ENCODE measurements around the gene GPATCH4. TPM values are rescaled to one million over a fixed set of nuclear protein-coding genes. Genes with fewer than 3 reads are reported as not detected.
"Not testable (repeated sequence)": the region's sequence is repeated elsewhere in the genome, so short reads cannot be mapped to it uniquely, and the experiment has no call there.

The GPATCH4 gene
- polyA plus RNA-seq, 2 donors, result 14.3 to 20.8 TPM

DNA sequence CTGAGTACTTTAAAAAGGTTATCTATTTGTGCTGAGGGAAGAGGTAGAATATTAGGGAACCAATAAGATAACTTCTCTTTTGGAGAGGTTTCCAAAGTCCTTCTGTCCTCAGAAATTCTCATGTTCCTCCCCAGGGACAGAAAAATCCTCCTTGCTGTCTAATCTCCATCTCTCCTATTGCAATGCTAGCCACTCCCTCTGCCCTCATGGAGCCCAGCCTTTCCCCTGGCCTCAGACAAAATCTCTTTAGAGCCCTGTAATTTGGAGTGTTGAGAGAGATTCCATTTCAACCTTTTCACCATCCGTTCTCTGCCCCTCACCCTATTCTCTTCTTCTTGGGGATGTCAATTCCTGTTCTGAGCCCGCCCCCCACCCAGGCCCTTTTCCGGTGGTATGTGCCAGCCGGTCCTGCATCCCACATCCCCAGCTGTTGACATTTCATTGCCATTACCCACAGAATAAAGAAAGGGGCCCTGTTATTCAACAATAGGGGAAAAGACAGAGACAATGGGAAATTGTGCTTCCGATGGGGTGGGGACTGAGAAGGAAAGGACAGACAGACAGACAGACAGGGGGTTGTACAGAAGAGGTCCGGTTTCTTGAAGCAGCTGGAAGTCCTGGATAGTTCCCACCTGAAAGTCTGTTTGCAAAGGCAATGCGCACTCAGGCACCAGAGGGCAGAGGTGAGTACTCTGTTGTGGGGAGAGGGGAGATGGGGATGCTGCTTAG is 17.7 kb upstream of the GPATCH4 start, which contains the start of gene HAPLN2:
Gene HAPLN2, plus strand, starts transcription at position 563 of the 729 bp plus-strand sequence. CDS start 4,076 bp downstream, outside the sequence.
- no peak within 1 kb of the TSS for H3K27ac ChIP-seq (ENCODE audit: low read depth in 2 of 2, low read length in 1 of 2)
- peaks cover 0 to 6% of the 10 kb centered on the region in 2 donors for H3K27me3 ChIP-seq (ENCODE audit: control insufficient read depth in 1 of 2, insufficient read depth in 2 of 2, low read length in 2 of 2)
- H3K4me1 ChIP-seq (ENCODE audit: control insufficient read depth in 2 of 2, insufficient read depth in 2 of 2, low read length in 1 of 2), result peaks cover 0 to 3% of the 10 kb centered on the region in 2 donors
- no peak within 1 kb of the TSS for H3K4me3 ChIP-seq (ENCODE audit: low read depth in 1 of 2, low read length in 2 of 2)
- WGBS, 2 donors, result 12 to 18% methylated on average over 7 of the region's 7 CpGs
- no peaks in the 10 kb centered on the region for H3K36me3 ChIP-seq (ENCODE audit: control insufficient read depth in 2 of 2, insufficient read depth in 2 of 2, low read length in 1 of 2)
- H3K9me3 ChIP-seq (ENCODE audit: control insufficient read depth in 2 of 2, insufficient read depth in 1 of 2, low read depth in 1 of 2, low read length in 1 of 2), result no peaks in the 10 kb centered on the region

- no peak overlapping the region for H3K4me3 ChIP-seq (ENCODE audit: low read depth in 1 of 2, low read length in 2 of 2)
- WGBS, 2 donors, result 11 to 16% methylated on average over 5 of the region's 5 CpGs
- peaks cover 0 to 4% of the 10 kb centered on the region in 2 donors for H3K27me3 ChIP-seq (ENCODE audit: control insufficient read depth in 1 of 2, insufficient read depth in 2 of 2, low read length in 2 of 2)
These were observed 15.2 kb upstream of the GPATCH4 start for GRCh38 chr1:156616463-156616862.

DNA sequence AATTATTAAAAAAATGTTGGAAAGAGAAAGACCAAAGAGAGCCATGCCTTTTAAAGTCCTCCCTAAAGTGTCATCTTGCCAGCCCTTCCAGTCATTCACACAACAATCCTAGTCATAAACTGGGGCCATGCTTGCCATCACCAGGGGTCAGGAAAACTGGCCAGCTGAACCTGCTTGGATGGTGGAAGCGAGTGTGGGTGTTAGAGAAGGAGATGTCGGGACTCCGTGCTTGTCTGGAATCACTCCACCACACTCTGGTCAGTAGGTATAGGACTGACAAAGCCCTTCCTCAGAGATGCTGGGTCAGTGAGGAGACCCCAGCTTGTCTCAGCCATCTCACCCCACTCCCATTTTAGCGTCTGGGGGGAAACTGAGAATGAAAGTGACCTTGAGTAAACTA is 14.7 kb upstream of the GPATCH4 start:
- H3K27ac ChIP-seq (ENCODE audit: low read depth in 2 of 2, low read length in 1 of 2), result peak overlapping the region; percentile 15 to 61
- no peak overlapping the region for H3K4me3 ChIP-seq (ENCODE audit: low read depth in 1 of 2, low read length in 2 of 2)
- H3K27me3 ChIP-seq (ENCODE audit: control insufficient read depth in 1 of 2, insufficient read depth in 2 of 2, low read length in 2 of 2), result peaks cover 0 to 4% of the 10 kb centered on the region in 2 donors
- no peaks in the 10 kb centered on the region for H3K4me1 ChIP-seq (ENCODE audit: control insufficient read depth in 2 of 2, insufficient read depth in 2 of 2, low read length in 1 of 2)
- 34 to 54% methylated on average over 4 of the region's 4 CpGs for WGBS, 2 donors
- H3K36me3 ChIP-seq (ENCODE audit: control insufficient read depth in 2 of 2, insufficient read depth in 2 of 2, low read length in 1 of 2), result no peaks in the 10 kb centered on the region
- H3K9me3 ChIP-seq (ENCODE audit: control insufficient read depth in 2 of 2, insufficient read depth in 1 of 2, low read depth in 1 of 2, low read length in 1 of 2), result no peaks in the 10 kb centered on the region

More at GRCh38 chr1:156616463-156616862, 15.2 kb upstream of the GPATCH4 start:
- H3K27ac ChIP-seq (ENCODE audit: low read depth in 2 of 2, low read length in 1 of 2), result no peak overlapping the region
- H3K4me1 ChIP-seq (ENCODE audit: control insufficient read depth in 2 of 2, insufficient read depth in 2 of 2, low read length in 1 of 2), result no peaks in the 10 kb centered on the region
- no peaks in the 10 kb centered on the region for H3K9me3 ChIP-seq (ENCODE audit: control insufficient read depth in 2 of 2, insufficient read depth in 1 of 2, low read depth in 1 of 2, low read length in 1 of 2)
- no peaks in the 10 kb centered on the region for H3K36me3 ChIP-seq (ENCODE audit: control insufficient read depth in 2 of 2, insufficient read depth in 2 of 2, low read length in 1 of 2)

- 55 to 60% methylated on average over 3 of the region's 3 CpGs for WGBS, 2 donors
- Histone ChIP-seq H3K36me3 (ENCODE audit: control insufficient read depth in 2 of 2, insufficient read depth in 2 of 2, low read length in 1 of 2) (no peaks in the 10 kb centered on the region), H3K27ac (ENCODE audit: low read depth in 2 of 2, low read length in 1 of 2) (no peak overlapping the region), H3K4me1 (ENCODE audit: control insufficient read depth in 2 of 2, insufficient read depth in 2 of 2, low read length in 1 of 2) (no peaks in the 10 kb centered on the region), H3K4me3 (ENCODE audit: low read depth in 1 of 2, low read length in 2 of 2) (no peak overlapping the region), H3K9me3 (ENCODE audit: control insufficient read depth in 2 of 2, insufficient read depth in 1 of 2, low read depth in 1 of 2, low read length in 1 of 2) (no peaks in the 10 kb centered on the region), H3K27me3 (ENCODE audit: control insufficient read depth in 1 of 2, insufficient read depth in 2 of 2, low read length in 2 of 2) (no peaks in the 10 kb centered on the region)
These were observed 11.4 kb upstream of the GPATCH4 start for GRCh38 chr1:156612666-156613065.

GRCh38 chr1:156610072-156610471 is 8.8 kb upstream of the GPATCH4 start:
- not testable (repeated sequence) for H3K4me1 ChIP-seq (ENCODE audit: control insufficient read depth in 2 of 2, insufficient read depth in 2 of 2, low read length in 1 of 2); H3K4me3 ChIP-seq (ENCODE audit: low read depth in 1 of 2, low read length in 2 of 2); H3K9me3 ChIP-seq (ENCODE audit: control insufficient read depth in 2 of 2, insufficient read depth in 1 of 2, low read depth in 1 of 2, low read length in 1 of 2); H3K36me3 ChIP-seq (ENCODE audit: control insufficient read depth in 2 of 2, insufficient read depth in 2 of 2, low read length in 1 of 2); H3K27me3 ChIP-seq (ENCODE audit: control insufficient read depth in 1 of 2, insufficient read depth in 2 of 2, low read length in 2 of 2); H3K27ac ChIP-seq (ENCODE audit: low read depth in 2 of 2, low read length in 1 of 2)
- WGBS, 2 donors, result 88 to 92% methylated on average over 9 of the region's 9 CpGs

DNA sequence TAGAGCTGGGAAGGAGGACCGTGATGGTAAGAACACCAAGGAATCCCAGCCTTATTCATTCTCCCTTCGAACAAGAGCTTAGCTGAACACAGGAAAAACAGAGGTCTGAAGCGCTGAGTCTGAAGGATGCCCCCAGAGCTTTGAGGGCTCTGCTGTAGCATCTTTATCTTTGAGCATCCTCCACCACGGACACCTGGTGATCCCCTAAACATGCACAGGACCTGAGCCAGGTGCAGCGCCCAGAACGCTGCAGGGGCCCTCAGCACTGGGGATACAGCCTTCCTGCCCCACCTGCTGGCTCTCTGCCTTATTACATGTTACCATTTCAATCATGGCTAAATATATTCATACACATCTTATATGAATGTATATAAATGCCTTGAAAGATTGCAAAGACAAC is 7.7 kb upstream of the GPATCH4 start:
- no peaks in the 10 kb centered on the region for H3K4me1 ChIP-seq (ENCODE audit: control insufficient read depth in 2 of 2, insufficient read depth in 2 of 2, low read length in 1 of 2)
- 40 to 43% methylated on average over 6 of the region's 6 CpGs for WGBS, 2 donors
- H3K36me3 ChIP-seq (ENCODE audit: control insufficient read depth in 2 of 2, insufficient read depth in 2 of 2, low read length in 1 of 2), result no peaks in the 10 kb centered on the region
- no peaks in the 10 kb centered on the region for H3K27me3 ChIP-seq (ENCODE audit: control insufficient read depth in 1 of 2, insufficient read depth in 2 of 2, low read length in 2 of 2)
- no peaks in the 10 kb centered on the region for H3K9me3 ChIP-seq (ENCODE audit: control insufficient read depth in 2 of 2, insufficient read depth in 1 of 2, low read depth in 1 of 2, low read length in 1 of 2)
- H3K4me3 ChIP-seq (ENCODE audit: low read depth in 1 of 2, low read length in 2 of 2), result no peak overlapping the region
- H3K27ac ChIP-seq (ENCODE audit: low read depth in 2 of 2, low read length in 1 of 2), result no peak overlapping the region

DNA sequence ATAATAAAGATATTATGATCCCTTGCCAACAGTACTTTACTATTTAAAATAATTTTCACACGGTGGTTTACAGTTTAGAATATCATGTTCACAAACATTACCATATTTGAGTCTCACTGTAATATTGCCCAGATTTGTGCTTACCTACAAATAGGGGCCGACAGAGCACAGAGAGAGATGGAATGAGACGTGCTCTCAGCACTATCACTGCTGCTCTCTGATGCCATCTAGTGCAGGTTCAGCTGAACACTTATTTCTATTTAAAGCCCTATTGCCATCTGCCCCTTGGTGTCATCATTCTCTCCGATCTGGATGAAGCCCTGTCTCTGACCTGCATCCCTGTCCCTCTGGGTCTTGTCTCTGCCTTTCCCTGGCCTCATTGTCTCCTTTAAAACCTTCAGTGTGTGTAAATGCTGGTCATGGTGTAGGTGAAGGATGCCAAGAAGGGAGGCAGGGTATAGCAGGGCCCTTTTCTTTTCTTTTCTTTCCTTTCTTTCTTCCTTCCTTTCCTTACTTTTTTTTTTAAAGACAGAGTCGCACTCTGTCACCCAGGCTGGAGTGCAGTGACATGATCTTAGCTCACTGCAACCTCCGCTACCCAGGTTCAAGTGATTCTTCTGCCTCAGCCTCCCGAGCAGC is 6.9 kb upstream of the GPATCH4 start:
- Histone ChIP-seq H3K36me3 (ENCODE audit: control insufficient read depth in 2 of 2, insufficient read depth in 2 of 2, low read length in 1 of 2) (no peaks in the 10 kb centered on the region), H3K27ac (ENCODE audit: low read depth in 2 of 2, low read length in 1 of 2) (no peak overlapping the region), H3K27me3 (ENCODE audit: control insufficient read depth in 1 of 2, insufficient read depth in 2 of 2, low read length in 2 of 2) (no peaks in the 10 kb centered on the region), H3K4me3 (ENCODE audit: low read depth in 1 of 2, low read length in 2 of 2) (no peak overlapping the region), H3K4me1 (ENCODE audit: control insufficient read depth in 2 of 2, insufficient read depth in 2 of 2, low read length in 1 of 2) (no peaks in the 10 kb centered on the region), H3K9me3 (ENCODE audit: control insufficient read depth in 2 of 2, insufficient read depth in 1 of 2, low read depth in 1 of 2, low read length in 1 of 2) (no peaks in the 10 kb centered on the region)
- WGBS, 2 donors, result 28 to 29% methylated on average over 7 of the region's 7 CpGs

GRCh38 chr1:156607344-156607743 is 6.1 kb upstream of the GPATCH4 start:
- not testable (repeated sequence) for H3K9me3 ChIP-seq (ENCODE audit: control insufficient read depth in 2 of 2, insufficient read depth in 1 of 2, low read depth in 1 of 2, low read length in 1 of 2); H3K4me3 ChIP-seq (ENCODE audit: low read depth in 1 of 2, low read length in 2 of 2); H3K27me3 ChIP-seq (ENCODE audit: control insufficient read depth in 1 of 2, insufficient read depth in 2 of 2, low read length in 2 of 2); H3K36me3 ChIP-seq (ENCODE audit: control insufficient read depth in 2 of 2, insufficient read depth in 2 of 2, low read length in 1 of 2); H3K4me1 ChIP-seq (ENCODE audit: control insufficient read depth in 2 of 2, insufficient read depth in 2 of 2, low read length in 1 of 2); H3K27ac ChIP-seq (ENCODE audit: low read depth in 2 of 2, low read length in 1 of 2)
- WGBS, 2 donors, result 81 to 86% methylated on average over 4 of the region's 4 CpGs

DNA sequence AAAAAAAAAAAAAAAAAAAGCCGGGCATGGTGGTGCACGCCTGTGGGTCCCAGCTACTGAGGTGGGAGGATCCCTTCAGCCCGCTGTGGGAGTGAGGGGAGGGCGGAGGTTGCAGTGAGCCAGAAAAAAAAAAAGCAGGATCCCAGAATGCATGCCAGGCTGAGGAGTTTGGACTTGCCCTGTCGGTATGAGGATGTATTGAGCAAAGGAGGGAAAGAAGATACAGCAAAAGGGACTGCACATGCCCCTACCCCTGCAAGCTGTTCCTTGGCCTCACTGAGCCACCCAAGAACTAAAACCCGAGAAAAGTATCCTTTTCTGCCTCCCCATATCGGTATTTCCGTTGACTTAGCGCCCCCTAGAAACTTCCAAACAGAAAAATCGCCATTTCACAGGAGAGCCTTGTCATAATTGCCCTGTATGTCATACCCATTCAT is 1.3 kb upstream of the GPATCH4 start:
- 14 to 28% methylated on average over 9 to 10 of the region's 10 CpGs for WGBS, 2 donors
- Histone ChIP-seq H3K9me3 (ENCODE audit: control insufficient read depth in 2 of 2, insufficient read depth in 1 of 2, low read depth in 1 of 2, low read length in 1 of 2) (no peaks in the 10 kb centered on the region), H3K4me1 (ENCODE audit: control insufficient read depth in 2 of 2, insufficient read depth in 2 of 2, low read length in 1 of 2) (peaks cover 0 to 3% of the 10 kb centered on the region in 2 donors), H3K27me3 (ENCODE audit: control insufficient read depth in 1 of 2, insufficient read depth in 2 of 2, low read length in 2 of 2) (no peaks in the 10 kb centered on the region), H3K27ac (ENCODE audit: low read depth in 2 of 2, low read length in 1 of 2) (no peak overlapping the region), H3K36me3 (ENCODE audit: control insufficient read depth in 2 of 2, insufficient read depth in 2 of 2, low read length in 1 of 2) (peaks cover 4 to 7% of the 10 kb centered on the region in 2 donors), H3K4me3 (ENCODE audit: low read depth in 1 of 2, low read length in 2 of 2) (no peak overlapping the region)
